GM12891 (cell line): ENCODE data around the gene OR7D4.

Experiments
- PAX5 ChIP-seq: IDR thresholded peaks from 2 replicates; pipeline ENCODE4 v1.6.1; 2011; ENCODE audit warnings: low read length, moderate library complexity, mild to moderate bottlenecking; ENCODE audit not compliant: insufficient read depth, severe bottlenecking
- TAF1 ChIP-seq: IDR thresholded peaks from 2 replicates; pipeline ENCODE4 v1.6.1; 2011; ENCODE audit warnings: low read depth, low read length, control low read depth

DNA sequence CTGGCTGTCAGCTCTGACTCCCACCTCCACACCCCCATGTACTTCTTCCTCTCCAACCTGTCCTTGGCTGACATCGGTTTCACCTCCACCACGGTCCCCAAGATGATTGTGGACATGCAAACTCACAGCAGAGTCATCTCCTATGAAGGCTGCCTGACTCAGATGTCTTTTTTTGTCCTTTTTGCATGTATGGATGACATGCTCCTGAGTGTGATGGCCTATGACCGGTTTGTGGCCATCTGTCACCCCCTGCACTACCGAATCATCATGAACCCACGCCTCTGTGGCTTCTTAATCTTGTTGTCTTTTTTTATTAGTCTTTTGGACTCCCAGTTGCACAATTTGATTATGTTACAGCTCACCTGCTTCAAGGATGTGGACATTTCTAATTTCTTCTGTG, 31.8 kb upstream of the OR7D4 start:
- no peak for TF ChIP-seq TAF1
- TF ChIP-seq PAX5, result no peak
